Liver (tissue), 9 donors: Measurements from ENCODE around the gene ATP6V0E2. TPM values are rescaled to one million over a fixed set of nuclear protein-coding genes. Genes with fewer than 3 reads are reported as not detected.

ENCODE experiments used
- DNase-seq: peaks from one replicate; pipeline ENCODE4 v3.0.0-alpha.2; 2017; ENCODE audit warnings: low spot score
- H3K27ac ChIP-seq, 2 donors: one replicate each; pipeline ENCODE4 v1.7.0; 2013; ENCODE audit warnings: inconsistent platforms in 2 of 2, low read length in 2 of 2, control low read depth in 1 of 2, low read depth in 1 of 2, mild to moderate bottlenecking in 1 of 2
- H3K27me3 ChIP-seq, 4 donors: one replicate each; pipeline versions ENCODE4 v1.6.1 to v1.7.0; 2013; ENCODE audit warnings: low read length in 3 of 4, inconsistent platforms in 1 of 4, mild to moderate bottlenecking in 1 of 4, moderate library complexity in 1 of 4; ENCODE audit not compliant: control insufficient read depth in 4 of 4, insufficient read depth in 4 of 4
- H3K36me3 ChIP-seq, 4 donors: one replicate each; pipeline versions ENCODE4 v1.6.1 to v1.7.0; 2013; ENCODE audit warnings: low read length in 3 of 4, mild to moderate bottlenecking in 3 of 4, low read depth in 1 of 4, moderate library complexity in 1 of 4; ENCODE audit not compliant: control insufficient read depth in 4 of 4, insufficient read depth in 3 of 4
- H3K4me1 ChIP-seq, 4 donors: one replicate each; pipeline versions ENCODE4 v1.6.1 to v1.7.0; 2013; ENCODE audit warnings: low read length in 3 of 4, mild to moderate bottlenecking in 3 of 4, moderate library complexity in 1 of 4; ENCODE audit not compliant: control insufficient read depth in 4 of 4, insufficient read depth in 4 of 4
- H3K4me3 ChIP-seq, 3 donors: one replicate each; pipeline versions ENCODE4 v1.6.1 to v1.7.0; 2013; ENCODE audit warnings: low read length in 3 of 3, control low read depth in 1 of 3, low read depth in 1 of 3, mild to moderate bottlenecking in 1 of 3
- H3K9ac ChIP-seq, 2 donors: one replicate each; pipeline ENCODE4 v1.7.0; 2013; ENCODE audit warnings: low read length in 2 of 2, mild to moderate bottlenecking in 2 of 2, moderate library complexity in 2 of 2, control low read depth in 1 of 2, low read depth in 1 of 2
- H3K9me3 ChIP-seq, 4 donors: one replicate each; pipeline versions ENCODE4 v1.6.1 to v1.7.0; 2013; ENCODE audit warnings: low read length in 3 of 4; ENCODE audit not compliant: control insufficient read depth in 4 of 4
- ATF3 ChIP-seq: IDR thresholded peaks from 2 replicates; pipeline ENCODE4 v1.6.1; 2016; ENCODE audit warnings: antibody characterized with exemption
- CTCF ChIP-seq: fragments of 150-350 bp; IDR thresholded peaks from 2 replicates; pipeline ENCODE4 v1.5.1; 2017; ENCODE audit warnings: improper control_type of control experiment, low read depth, low read length; ENCODE audit not compliant: missing input control
- EGR1 ChIP-seq, 2 donors: IDR thresholded peaks; 2 replicates each; pipeline ENCODE4 v1.6.1; 2016 to 2018; ENCODE audit warnings: antibody characterized with exemption in 2 of 2, low read depth in 2 of 2
- FOXA1 ChIP-seq: IDR thresholded peaks from 2 replicates; pipeline ENCODE4 v1.6.1; 2016; ENCODE audit warnings: antibody characterized with exemption
- FOXA2 ChIP-seq: IDR thresholded peaks from 2 replicates; pipeline ENCODE4 v1.6.1; 2016; ENCODE audit warnings: antibody characterized with exemption
- GABPA ChIP-seq, 2 donors: IDR thresholded peaks in 1 of 2; conservative IDR thresholded peaks in 1 of 2; 2 replicates each; pipeline ENCODE4 v1.6.1; 2016; ENCODE audit warnings: antibody characterized with exemption in 2 of 2, mild to moderate bottlenecking in 1 of 2, moderate library complexity in 1 of 2
- HNF4G ChIP-seq: IDR thresholded peaks from 2 replicates; pipeline ENCODE4 v1.6.1; 2016; ENCODE audit warnings: antibody characterized with exemption
- JUND ChIP-seq, 2 donors: IDR thresholded peaks; 2 replicates each; pipeline ENCODE4 v1.6.1; 2016; ENCODE audit warnings: antibody characterized with exemption in 2 of 2
- MAX ChIP-seq: IDR thresholded peaks from 2 replicates; pipeline ENCODE4 v1.6.1; 2016; ENCODE audit warnings: antibody characterized with exemption
- RAD21 ChIP-seq, 2 donors: IDR thresholded peaks; 2 replicates each; pipeline ENCODE4 v1.6.1; 2016; ENCODE audit warnings: antibody characterized with exemption in 2 of 2, mild to moderate bottlenecking in 2 of 2
- RXRA ChIP-seq, 2 donors: IDR thresholded peaks; 2 replicates each; pipeline ENCODE4 v1.6.1; 2017 to 2018; ENCODE audit warnings: antibody characterized with exemption in 2 of 2, mild to moderate bottlenecking in 1 of 2
- TAF1 ChIP-seq: conservative IDR thresholded peaks from 2 replicates; pipeline ENCODE4 v1.6.1; 2016; ENCODE audit warnings: antibody characterized with exemption, mild to moderate bottlenecking
- YY1 ChIP-seq: IDR thresholded peaks from 2 replicates; pipeline ENCODE4 v1.6.1; 2016; ENCODE audit warnings: antibody characterized with exemption, mild to moderate bottlenecking
- ZBTB33 ChIP-seq: IDR thresholded peaks from 2 replicates; pipeline ENCODE4 v1.6.1; 2016; ENCODE audit warnings: antibody characterized with exemption
- WGBS: extraction: QIAGEN DNeasy Blood & Tissue Kit; methylation state at CpG from one replicate; pipeline ENCODE4 v1.1.7; 2013; 5-methylcytosine and 5-hydroxymethylcytosine counted together
- polyA plus RNA-seq, 2 donors: library from polyadenylated mRNA; stranded (reverse) in 1 of 2; unstranded in 1 of 2; fragments of 200-250 nt in 1 of 2; fragments of >200 nt in 1 of 2; fragmentation: Nextera tagmentation in 1 of 2; extraction: Ambion mirVana in 1 of 2; gene quantifications; one replicate each; pipeline versions ENCODE4 v1.2.1 to v1.2.3, GENCODE V29; 2013 to 2015
- total RNA-seq, 2 donors: library from RNA; depleted of rRNA; stranded (reverse); fragments of >200 nt; gene quantifications; one replicate each; pipeline ENCODE4 v1.2.3, GENCODE V29; 2014
- TF ChIP-seq, protein P1 (sequence below): IDR thresholded peaks from 2 replicates; pipeline ENCODE4 v1.6.1; 2016; ENCODE audit warnings: antibody characterized with exemption, mild to moderate bottlenecking
- donor health status: healthy.
- donor health status: healthy.
- donor health status: healthy.
- donor health status: healthy.
- donor health status: healthy.

Gene ATP6V0E2
- total and polyA plus RNA-seq, 4 donors = 9.8 to 77.1 (median 47.5) TPM

DNA sequence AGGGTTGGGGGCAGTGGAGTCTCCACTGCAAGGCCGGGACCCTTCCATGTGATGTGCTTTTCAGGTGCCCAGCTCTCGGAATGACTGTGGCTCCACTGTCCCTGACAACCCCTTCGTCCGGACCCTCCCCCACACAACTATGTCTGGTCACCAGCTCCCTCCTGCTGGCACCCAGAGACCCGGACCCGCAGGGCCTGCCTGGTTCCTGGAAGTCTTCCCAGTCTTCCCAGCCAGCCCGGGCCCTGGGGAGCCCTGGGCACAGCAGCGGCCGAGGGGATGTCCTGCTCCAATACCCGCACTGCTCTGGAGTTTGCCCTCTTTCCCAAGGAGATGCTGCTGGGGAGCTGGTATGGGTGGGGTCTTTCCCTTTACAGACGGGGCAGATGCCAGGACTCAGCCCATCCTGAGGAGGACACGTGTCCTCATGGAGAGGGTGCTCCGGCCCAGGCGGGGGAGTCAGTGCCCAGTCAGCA, 5.5 kb downstream of the ATP6V0E2 start:
- Histone ChIP-seq H3K9me3 (no peaks in the 10 kb centered on the region), H3K9ac (no peak overlapping the region), H3K4me1 (peaks cover 5 to 35% (median 19%) of the 10 kb centered on the region in 4 donors), H3K4me3 (no peak overlapping the region), H3K27ac (no peak overlapping the region), H3K27me3 (no peaks in the 10 kb centered on the region), H3K36me3 (no peaks in the 10 kb centered on the region)
- TF ChIP-seq CTCF (no peak), TAF1 (no peak), JUND (IDR thresholded peaks at IDR 0.05) (no peak), HNF4G (no peak), ATF3 (no peak), MAX (no peak), YY1 (no peak), GABPA (IDR thresholded peaks at IDR 0.05 in 1 of 2, conservative IDR thresholded peaks at IDR 0.05 in 1 of 2) (no peak), ZBTB33 (no peak), RXRA (IDR thresholded peaks at IDR 0.05) (no peak), EGR1 (IDR thresholded peaks at IDR 0.05; ENCODE audit: low read depth in 2 of 2) (no peak), FOXA1 (no peak), FOXA2 (no peak), RAD21 (IDR thresholded peaks at IDR 0.05) (no peak)
- TF ChIP-seq, protein P1, sequence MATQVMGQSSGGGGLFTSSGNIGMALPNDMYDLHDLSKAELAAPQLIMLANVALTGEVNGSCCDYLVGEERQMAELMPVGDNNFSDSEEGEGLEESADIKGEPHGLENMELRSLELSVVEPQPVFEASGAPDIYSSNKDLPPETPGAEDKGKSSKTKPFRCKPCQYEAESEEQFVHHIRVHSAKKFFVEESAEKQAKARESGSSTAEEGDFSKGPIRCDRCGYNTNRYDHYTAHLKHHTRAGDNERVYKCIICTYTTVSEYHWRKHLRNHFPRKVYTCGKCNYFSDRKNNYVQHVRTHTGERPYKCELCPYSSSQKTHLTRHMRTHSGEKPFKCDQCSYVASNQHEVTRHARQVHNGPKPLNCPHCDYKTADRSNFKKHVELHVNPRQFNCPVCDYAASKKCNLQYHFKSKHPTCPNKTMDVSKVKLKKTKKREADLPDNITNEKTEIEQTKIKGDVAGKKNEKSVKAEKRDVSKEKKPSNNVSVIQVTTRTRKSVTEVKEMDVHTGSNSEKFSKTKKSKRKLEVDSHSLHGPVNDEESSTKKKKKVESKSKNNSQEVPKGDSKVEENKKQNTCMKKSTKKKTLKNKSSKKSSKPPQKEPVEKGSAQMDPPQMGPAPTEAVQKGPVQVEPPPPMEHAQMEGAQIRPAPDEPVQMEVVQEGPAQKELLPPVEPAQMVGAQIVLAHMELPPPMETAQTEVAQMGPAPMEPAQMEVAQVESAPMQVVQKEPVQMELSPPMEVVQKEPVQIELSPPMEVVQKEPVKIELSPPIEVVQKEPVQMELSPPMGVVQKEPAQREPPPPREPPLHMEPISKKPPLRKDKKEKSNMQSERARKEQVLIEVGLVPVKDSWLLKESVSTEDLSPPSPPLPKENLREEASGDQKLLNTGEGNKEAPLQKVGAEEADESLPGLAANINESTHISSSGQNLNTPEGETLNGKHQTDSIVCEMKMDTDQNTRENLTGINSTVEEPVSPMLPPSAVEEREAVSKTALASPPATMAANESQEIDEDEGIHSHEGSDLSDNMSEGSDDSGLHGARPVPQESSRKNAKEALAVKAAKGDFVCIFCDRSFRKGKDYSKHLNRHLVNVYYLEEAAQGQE = no peak
- DNase-seq = no peak
- WGBS = 92% methylated on average over 14 of the region's 14 CpGs
